ENCODE results near the gene RYR2. TPM values are rescaled to one million over a fixed set of nuclear protein-coding genes. Genes with fewer than 3 reads are reported as not detected.

The RYR2 gene
- total RNA-seq, 1 experiment from 2014 or later: under 0.01 TPM

DNA sequence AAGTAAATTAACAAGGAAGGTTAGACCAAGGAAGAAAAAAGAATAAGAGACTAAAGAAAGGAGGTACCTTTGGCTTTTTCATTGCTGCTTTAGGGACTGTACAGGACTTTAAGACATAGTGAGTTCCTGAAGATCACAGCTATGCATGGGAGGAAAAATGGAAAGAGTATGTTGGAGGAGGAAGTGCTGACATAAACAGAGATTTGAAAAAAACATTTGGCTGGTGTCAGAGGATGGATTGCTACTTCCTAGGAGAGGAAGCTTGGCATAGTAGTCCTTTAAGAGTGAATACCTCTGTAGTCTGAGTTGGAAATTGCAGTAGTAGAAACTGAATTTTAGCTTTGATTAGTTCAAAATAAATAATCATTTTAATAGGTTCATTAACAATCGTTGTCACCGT lies 398.4 kb downstream of the RYR2 start:
- DNase-seq (ENCODE audit: low read depth): no peak

DNA sequence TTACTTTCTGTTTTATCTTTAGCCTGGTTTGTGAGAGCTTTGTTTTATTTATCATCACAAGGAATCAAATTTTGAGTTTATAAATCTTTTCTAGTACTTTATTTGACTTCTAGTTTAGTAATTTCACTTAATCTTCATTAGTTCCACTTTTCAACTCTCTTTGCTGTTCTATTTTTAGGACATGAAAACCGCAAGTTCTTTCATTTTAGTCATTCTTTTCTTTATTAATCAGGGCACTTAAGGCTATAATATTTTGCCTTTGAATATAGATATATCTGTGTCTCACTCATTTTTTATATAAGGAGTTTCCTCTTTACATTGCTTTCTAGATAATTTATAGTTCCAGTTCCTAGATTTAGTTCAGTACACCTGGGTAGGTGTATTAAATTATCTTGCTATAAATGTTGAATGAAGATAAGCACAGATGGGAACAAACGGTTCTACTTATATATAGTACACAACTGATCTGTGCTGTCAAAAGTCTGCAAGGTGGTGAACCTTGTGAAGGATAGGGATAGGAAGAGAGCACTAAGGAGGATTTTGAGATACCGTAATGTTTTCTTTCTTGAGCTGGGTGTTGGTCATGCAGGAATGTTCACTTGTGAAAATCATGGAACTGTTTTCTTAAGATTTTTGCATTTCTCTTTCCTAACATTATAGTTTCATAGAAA lies 402.3 kb downstream of the RYR2 start:
- no peak for DNase-seq (ENCODE audit: low read depth)

- DNase-seq (ENCODE audit: low read depth): no peak
These were observed 406.1 kb downstream of the RYR2 start for GRCh38 chr1:237448042-237448441.

DNA sequence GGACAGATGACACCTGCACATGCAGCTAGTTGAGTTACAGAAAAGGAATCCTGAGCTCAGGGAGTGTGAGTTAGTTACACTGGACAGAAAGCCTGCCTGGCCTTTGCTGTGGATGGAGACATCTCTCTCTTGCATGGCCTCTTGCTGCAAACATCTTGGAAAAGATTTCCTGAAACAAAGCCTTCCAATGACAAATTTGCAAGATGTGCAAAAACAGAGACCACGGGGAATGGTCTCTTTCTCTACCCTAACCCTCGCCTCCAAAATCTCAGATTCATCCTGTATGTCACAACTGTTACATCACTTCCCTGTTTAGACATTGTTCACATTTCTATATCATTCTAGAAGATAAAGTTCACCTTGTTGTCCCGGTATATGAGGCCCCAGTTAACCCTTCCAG lies 415.6 kb downstream of the RYR2 start:
- no peak for DNase-seq (ENCODE audit: low read depth)

GRCh38 chr1:237467320-237467719 lies 425.3 kb downstream of the RYR2 start:
- no peak for DNase-seq (ENCODE audit: low read depth)

GRCh38 chr1:237470712-237471338 lies 428.8 kb downstream of the RYR2 start:
- peak; percentile 0 for DNase-seq (ENCODE audit: low read depth)

DNA sequence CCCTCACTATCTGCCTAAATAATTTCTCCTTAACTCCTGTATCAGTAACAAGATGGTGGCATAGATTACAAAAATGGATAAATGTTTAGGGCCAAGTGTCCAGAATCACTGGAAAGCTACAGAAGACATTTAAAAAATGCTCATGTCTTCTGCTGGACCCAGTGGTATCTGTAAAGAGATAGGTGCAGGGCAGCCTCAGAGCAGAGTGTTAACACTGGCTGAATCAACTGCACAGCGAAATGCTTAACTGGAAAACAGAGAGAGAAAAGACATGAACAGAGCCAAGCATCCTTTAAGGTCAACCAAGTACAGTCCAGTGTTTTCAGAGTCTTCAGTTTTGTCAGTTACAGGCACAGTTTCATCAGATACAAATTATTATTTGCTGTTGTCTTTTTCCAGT lies 429.4 kb downstream of the RYR2 start:
- DNase-seq (ENCODE audit: low read depth): no peak

GRCh38 chr1:237471956-237472355 lies 430.0 kb downstream of the RYR2 start:
- DNase-seq (ENCODE audit: low read depth): no peak

DNA sequence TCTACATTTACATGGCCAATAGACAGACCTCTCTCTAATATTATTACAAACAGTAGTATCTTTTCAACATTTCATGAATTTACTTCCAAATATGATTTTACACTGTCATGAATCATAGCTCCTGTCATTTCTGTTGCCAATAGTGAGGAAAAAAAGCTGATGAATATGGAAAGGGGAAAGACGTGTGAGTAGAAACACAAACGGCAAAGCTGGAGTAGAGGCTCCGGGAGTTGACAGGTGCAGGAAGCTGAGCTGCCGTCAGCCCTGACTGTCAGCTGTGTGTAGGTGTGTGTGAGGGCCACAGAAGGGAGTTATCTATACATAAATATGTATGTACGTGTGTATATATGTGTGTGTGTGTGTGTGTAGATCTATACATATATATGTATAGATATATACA lies 431.9 kb downstream of the RYR2 start:
- no peak for DNase-seq (ENCODE audit: low read depth)

GRCh38 chr1:237478082-237478481 lies 436.1 kb downstream of the RYR2 start:
- no peak for DNase-seq (ENCODE audit: low read depth)

DNA sequence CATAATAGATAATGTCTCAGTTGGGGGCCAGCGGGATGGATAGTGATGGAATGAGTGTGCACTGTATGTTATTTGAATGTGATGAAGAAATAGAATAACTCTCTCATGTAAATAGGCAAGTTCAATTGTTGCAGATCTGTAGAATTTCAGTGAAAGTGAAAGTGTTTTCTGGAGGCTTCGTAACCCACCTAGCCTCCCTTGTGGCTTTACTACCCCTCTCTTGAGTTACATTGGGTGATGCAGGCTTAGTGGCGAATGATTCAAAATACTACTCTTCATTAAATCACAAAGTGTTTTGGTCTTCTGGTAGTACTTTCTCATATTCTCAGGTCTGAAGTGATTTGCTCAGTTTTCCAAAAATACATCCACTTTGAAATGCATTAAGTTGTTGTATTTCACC lies 436.9 kb downstream of the RYR2 start:
- DNase-seq (ENCODE audit: low read depth): no peak

- DNase-seq (ENCODE audit: low read depth): no peak
These were observed 440.8 kb downstream of the RYR2 start for GRCh38 chr1:237482777-237483176.

DNA sequence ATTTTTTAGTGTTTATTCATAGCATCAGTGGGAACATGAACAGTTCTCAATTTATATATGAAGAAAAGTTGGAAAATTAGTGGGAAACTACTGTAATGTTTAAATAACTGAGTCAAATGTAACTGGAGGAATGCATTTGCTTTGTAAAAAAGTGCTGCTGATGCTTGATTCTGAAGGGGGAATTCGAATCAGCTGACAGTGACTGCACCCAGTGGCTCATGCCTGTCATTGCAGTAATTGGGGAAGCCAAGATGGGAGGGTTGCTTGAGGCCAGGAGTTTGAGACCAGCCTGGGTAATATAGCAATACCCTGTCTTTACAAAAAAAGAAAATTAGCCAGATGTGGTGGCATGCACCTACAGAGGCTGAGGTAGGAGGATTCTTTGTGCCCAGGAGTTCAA lies 450.4 kb downstream of the RYR2 start:
- DNase-seq (ENCODE audit: low read depth): no peak

DNA sequence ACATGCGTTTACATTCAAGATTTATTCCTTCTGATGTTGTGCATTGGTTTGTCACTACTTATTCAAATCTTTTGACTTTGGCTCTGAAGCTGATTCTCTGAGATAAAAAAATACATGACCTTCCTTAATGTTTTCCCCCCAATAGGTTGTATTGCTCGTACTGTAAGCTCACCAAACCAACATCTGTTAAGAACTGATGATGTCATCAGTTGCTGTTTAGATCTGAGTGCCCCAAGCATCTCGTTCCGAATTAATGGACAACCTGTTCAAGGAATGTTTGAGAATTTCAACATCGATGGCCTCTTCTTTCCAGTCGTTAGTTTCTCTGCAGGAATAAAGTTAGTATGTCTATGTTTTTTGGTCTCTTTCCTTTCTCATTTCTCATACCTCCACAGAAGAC lies 458.6 kb downstream of the RYR2 start:
- DNase-seq (ENCODE audit: low read depth): no peak

DNA sequence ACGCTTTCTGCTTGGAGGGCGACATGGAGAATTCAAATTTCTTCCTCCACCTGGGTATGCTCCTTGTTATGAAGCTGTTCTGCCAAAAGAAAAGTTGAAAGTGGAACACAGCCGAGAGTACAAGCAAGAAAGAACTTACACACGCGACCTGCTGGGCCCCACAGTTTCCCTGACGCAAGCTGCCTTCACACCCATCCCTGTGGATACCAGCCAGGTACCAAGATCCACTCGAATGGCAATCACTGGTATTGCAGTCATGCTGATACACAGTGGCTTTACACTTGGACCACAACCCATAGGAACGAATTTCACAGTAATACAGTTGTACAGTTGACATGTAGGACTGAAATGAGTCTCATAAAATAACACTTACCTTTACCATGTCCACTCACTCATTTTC lies 461.3 kb downstream of the RYR2 start:
- no peak for DNase-seq (ENCODE audit: low read depth)

GRCh38 chr1:237507005-237507404 lies 465.0 kb downstream of the RYR2 start:
- DNase-seq (ENCODE audit: low read depth): no peak

GRCh38 chr1:237509748-237510147 lies 467.8 kb downstream of the RYR2 start:
- DNase-seq (ENCODE audit: low read depth): no peak

DNA sequence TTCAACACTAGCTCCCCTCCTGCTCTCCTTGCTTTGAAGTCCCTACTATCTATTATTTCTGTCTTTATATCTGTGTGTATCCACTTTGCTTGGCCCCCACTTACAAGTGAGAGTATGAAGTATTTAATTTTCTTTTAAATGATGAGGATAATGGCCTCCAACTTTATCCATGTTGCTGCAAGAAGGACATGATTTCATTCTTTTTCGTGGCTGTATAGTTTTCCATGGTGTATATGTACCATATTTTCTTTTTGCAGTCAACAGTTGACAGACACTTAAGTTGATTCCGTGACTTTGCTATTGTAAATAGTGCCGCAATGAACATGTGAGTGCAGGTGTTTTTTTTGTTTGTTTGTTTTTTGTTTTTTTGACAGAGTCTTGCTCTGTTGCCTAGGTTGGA lies 483.1 kb downstream of the RYR2 start:
- no peak for DNase-seq (ENCODE audit: low read depth)

- no peak for DNase-seq (ENCODE audit: low read depth)
These were observed 485.8 kb downstream of the RYR2 start for GRCh38 chr1:237527761-237528160.

- no peak for DNase-seq (ENCODE audit: low read depth)
These were observed 486.6 kb downstream of the RYR2 start for GRCh38 chr1:237528545-237528944.

DNA sequence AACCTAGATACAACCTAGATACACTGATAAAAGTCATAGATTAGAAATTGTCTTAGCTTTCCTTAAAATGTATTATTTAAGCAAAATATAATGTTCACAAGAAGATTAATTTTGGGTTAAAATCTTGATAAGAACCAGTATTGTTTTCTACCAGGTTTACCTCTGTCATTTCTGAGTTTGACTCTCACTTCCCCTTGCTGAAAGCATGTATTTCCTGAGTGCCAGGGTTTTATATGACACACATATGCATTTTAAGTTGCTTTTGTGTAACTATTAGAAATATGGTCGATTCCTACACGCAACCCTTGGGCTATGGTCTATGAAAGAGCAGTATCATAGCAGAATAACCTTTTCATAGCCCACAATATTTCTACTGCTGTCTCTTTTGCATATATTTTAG lies 497.1 kb downstream of the RYR2 start:
- DNase-seq (ENCODE audit: low read depth): no peak

GRCh38 chr1:237542525-237543418 lies 500.8 kb downstream of the RYR2 start:
- no peak for DNase-seq (ENCODE audit: low read depth)

- no peak for DNase-seq (ENCODE audit: low read depth)
These were observed 511.1 kb downstream of the RYR2 start for GRCh38 chr1:237553078-237553477.

Data from RPMI7951 (cell line).